ENCODE data around the gene POLR2B. TPM values are rescaled to one million over a fixed set of nuclear protein-coding genes. Genes with fewer than 3 reads are reported as not detected.
A peak's percentile ranks its signal among the peaks of the same experiment; 100 is the strongest.
"Not testable (repeated sequence)": the region's sequence is repeated elsewhere in the genome, so short reads cannot be mapped to it uniquely, and the experiment has no call there.

POLR2B gene
- total RNA-seq = 66.9 TPM
- long read RNA-seq, partial matches to known transcripts = 13 of 19 reads
- long read RNA-seq, other reads (novel, unspliced or antisense) = 6 of 19 reads

GRCh38 chr4:56978750-56979303 lies at the start of gene POLR2B:
TSS of gene POLR2B (plus strand) at chr4:56978896. CDS start at chr4:56978986, 90 bp downstream.
- DNase-seq (ENCODE audit: low spot score) = peak; percentile 98

- no peak for DNase-seq (ENCODE audit: low spot score)
Observed at GRCh38 chr4:56930638-56931037, 48.1 kb upstream of the POLR2B start.

- DNase-seq (ENCODE audit: low spot score) = no peak
Observed at GRCh38 chr4:56931924-56932323, 46.8 kb upstream of the POLR2B start.

- no peak for DNase-seq (ENCODE audit: low spot score)
Observed at GRCh38 chr4:56937262-56937661, 41.4 kb upstream of the POLR2B start.

GRCh38 chr4:56939826-56940225 lies 38.9 kb upstream of the POLR2B start:
- not testable (repeated sequence) for DNase-seq (ENCODE audit: low spot score)

- no peak for DNase-seq (ENCODE audit: low spot score)
Observed at GRCh38 chr4:56940403-56940802, 38.3 kb upstream of the POLR2B start.

- no peak for DNase-seq (ENCODE audit: low spot score)
Observed at GRCh38 chr4:56940971-56941370, 37.7 kb upstream of the POLR2B start.

- no peak for DNase-seq (ENCODE audit: low spot score)
Observed at GRCh38 chr4:56941403-56941802, 37.3 kb upstream of the POLR2B start.

GRCh38 chr4:56953680-56954520 lies 24.8 kb upstream of the POLR2B start:
- DNase-seq (ENCODE audit: low spot score) = no peak

GRCh38 chr4:56958111-56958517 lies 20.6 kb upstream of the POLR2B start:
- peak; percentile 93 for DNase-seq (ENCODE audit: low spot score)

GRCh38 chr4:56959100-56959499 lies 19.6 kb upstream of the POLR2B start:
- no peak for DNase-seq (ENCODE audit: low spot score)

- no peak for DNase-seq (ENCODE audit: low spot score)
Observed at GRCh38 chr4:56961107-56961500, 17.6 kb upstream of the POLR2B start.

- DNase-seq (ENCODE audit: low spot score) = no peak
Observed at GRCh38 chr4:56971383-56971782, 7.3 kb upstream of the POLR2B start.

- no peak for DNase-seq (ENCODE audit: low spot score)
Observed at GRCh38 chr4:56972389-56972788, 6.3 kb upstream of the POLR2B start.

- no peak for DNase-seq (ENCODE audit: low spot score)
Observed at GRCh38 chr4:56972809-56973208, 5.9 kb upstream of the POLR2B start.

GRCh38 chr4:56973336-56973735 lies 5.4 kb upstream of the POLR2B start:
- no peak for DNase-seq (ENCODE audit: low spot score)

- DNase-seq (ENCODE audit: low spot score) = no peak
Observed at GRCh38 chr4:56976283-56976836, 2.3 kb upstream of the POLR2B start.

GRCh38 chr4:56976837-56977320 lies 1.8 kb upstream of the POLR2B start:
- DNase-seq (ENCODE audit: low spot score) = no peak

- DNase-seq (ENCODE audit: low spot score) = peak; percentile 100
Observed at GRCh38 chr4:56977321-56978012, 1.2 kb upstream of the POLR2B start, which contains the start of gene NOA1. TSS of gene NOA1 (minus strand) at chr4:56977606. CDS start at chr4:56977585, 21 bp downstream.

- no peak for DNase-seq (ENCODE audit: low spot score)
Observed at GRCh38 chr4:56979421-56980072, 851 bp downstream of the POLR2B start.

GRCh38 chr4:56981795-56982201 lies 3.1 kb downstream of the POLR2B start:
- no peak for DNase-seq (ENCODE audit: low spot score)
